ENCODE results near the gene SLCO2B1. TPM values are rescaled to one million over a fixed set of nuclear protein-coding genes. Genes with fewer than 3 reads are reported as not detected.

Gene SLCO2B1, protein sequence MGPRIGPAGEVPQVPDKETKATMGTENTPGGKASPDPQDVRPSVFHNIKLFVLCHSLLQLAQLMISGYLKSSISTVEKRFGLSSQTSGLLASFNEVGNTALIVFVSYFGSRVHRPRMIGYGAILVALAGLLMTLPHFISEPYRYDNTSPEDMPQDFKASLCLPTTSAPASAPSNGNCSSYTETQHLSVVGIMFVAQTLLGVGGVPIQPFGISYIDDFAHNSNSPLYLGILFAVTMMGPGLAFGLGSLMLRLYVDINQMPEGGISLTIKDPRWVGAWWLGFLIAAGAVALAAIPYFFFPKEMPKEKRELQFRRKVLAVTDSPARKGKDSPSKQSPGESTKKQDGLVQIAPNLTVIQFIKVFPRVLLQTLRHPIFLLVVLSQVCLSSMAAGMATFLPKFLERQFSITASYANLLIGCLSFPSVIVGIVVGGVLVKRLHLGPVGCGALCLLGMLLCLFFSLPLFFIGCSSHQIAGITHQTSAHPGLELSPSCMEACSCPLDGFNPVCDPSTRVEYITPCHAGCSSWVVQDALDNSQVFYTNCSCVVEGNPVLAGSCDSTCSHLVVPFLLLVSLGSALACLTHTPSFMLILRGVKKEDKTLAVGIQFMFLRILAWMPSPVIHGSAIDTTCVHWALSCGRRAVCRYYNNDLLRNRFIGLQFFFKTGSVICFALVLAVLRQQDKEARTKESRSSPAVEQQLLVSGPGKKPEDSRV
- total RNA-seq, result 0.37 and 0.59 TPM in 2 replicates

DNA sequence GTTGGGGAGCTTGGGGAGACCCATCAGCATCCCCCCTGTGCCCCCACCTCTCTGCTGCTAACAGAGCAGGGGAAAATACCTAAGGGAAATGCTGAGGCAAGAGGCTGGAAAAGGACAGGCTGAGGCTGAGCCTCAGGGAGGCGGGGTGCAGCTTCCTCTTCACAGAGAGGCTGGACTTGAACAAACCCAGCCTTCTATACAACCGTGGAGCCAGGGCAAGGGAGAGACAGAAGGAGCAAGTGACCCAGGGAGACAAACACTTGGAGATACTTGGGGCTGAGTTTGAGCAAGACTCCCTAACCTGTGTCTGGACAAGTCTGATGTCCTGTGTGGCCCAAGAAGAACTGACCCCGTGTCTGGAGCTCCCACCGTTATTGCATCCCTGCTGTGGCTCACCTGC lies at the start of gene SLCO2B1:
Gene SLCO2B1 (plus strand): TSS at position 229 of the 400 bp plus-strand sequence. CDS start 275 bp downstream, outside the sequence.

DNA sequence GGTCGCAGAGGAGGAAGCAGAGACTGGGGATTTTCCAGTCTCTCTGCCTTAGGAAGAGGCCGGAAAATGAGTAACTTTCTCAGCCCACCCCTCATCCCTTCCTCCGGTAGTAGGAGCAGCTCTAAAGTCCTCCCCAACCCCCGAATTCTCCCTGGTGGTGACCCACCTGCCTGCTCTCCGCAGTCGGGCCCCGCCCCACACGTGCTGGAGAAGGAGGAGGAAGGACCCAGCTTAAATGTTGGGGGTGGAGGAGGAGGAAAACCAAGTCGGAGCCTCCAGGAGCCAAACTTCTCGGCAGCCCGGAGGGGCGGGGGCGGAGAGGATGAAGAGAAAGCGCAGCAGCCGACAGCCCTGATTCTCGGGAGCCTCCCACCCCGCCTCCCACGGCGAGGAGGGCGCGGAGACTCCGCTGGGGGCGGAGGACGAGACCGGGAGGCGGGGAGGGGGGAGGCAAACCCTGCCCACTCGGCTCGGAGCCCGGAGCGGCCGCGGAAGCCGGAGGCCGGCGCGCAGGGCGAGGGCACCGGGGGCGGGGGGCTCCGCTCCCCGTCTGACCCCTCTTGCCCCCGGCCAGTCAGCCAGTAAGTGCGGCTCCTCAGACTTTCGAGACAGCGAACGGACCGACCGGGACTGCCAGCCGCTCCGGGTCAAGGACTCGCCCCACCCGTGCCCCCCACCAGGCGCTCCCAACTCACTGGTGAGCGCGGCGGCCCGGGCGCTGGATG lies 89.6 kb downstream of the SLCO2B1 start, which contains the start of gene TPBGL:
Gene TPBGL (plus strand): TSS at position 464 of the 725 bp plus-strand sequence. CDS start 276 bp downstream, outside the sequence.

Other genes with a start within 250 kb of the SLCO2B1 start
- 8.9 and 20.1 TPM in 2 replicates for gene XRRA1, start 202.0 kb upstream of the SLCO2B1 start, total RNA-seq
- gene SPCS2, start 201.8 kb upstream of the SLCO2B1 start, total RNA-seq, result 58.6 and 72.9 TPM in 2 replicates
- 3.6 and 5.6 TPM in 2 replicates for gene NEU3, start 162.2 kb upstream of the SLCO2B1 start, total RNA-seq
- gene OR2AT4, start 54.2 kb upstream of the SLCO2B1 start, total RNA-seq, result not detected in 2 replicates
- gene TPBGL, start 89.7 kb downstream of the SLCO2B1 start, total RNA-seq, result 1.2 and 1.8 TPM in 2 replicates
- 38.4 and 54.4 TPM in 2 replicates for gene ARRB1, start 200.6 kb downstream of the SLCO2B1 start, total RNA-seq
- 1,960 and 2,816 TPM in 2 replicates for gene RPS3, start 248.4 kb downstream of the SLCO2B1 start, total RNA-seq